ENCODE measurements around the gene TBX2. TPM values are rescaled to one million over a fixed set of nuclear protein-coding genes. Genes with fewer than 3 reads are reported as not detected.

The TBX2 gene
- total and polyA plus RNA-seq, 10 of the 15 experiments (the other 5 are each of a cell fraction or from before 2014, with no cell fraction given) = 0.13 TPM; not detected in 9

GRCh38 chr17:61416540-61417363 lies 17.1 kb downstream of the TBX2 start:
- ChIA-PET RAD21 (ENCODE audit: unreplicated experiment) (interaction anchor here (0.7 to 1.1 kb wide), 2 partner anchors 26 to 693 kb away, joined by 3 to 5 read pairs; no protein-coding TSS in a partner anchor), POLR2A (no interaction called here), SMC1A (ENCODE audit: uncharacterized antibody, unreplicated experiment) (interaction anchor here (1.4 kb wide), 1 partner anchor 12 kb away, joined by 3 read pairs; no protein-coding TSS in a partner anchor), CTCF (interaction anchor here (0.9 to 1.3 kb wide), 3 partner anchors 134 to 698 kb away, joined by 3 to 4 read pairs (median 3); no protein-coding TSS in a partner anchor)
- no peaks in the 10 kb centered on the region for H4K20me1 ChIP-seq (ENCODE audit: control insufficient read depth, insufficient read depth)
- FAIRE-seq (peak; percentile 72), ATAC-seq (peak; percentile 76), DNase-seq (ENCODE audit: low read depth, low spot score) (no peak)
- H3K79me2 ChIP-seq (ENCODE audit: control insufficient read depth, insufficient read depth, low read length) = no peaks in the 10 kb centered on the region
- in situ Hi-C loops (cut with MboI) (loop anchor here (5.0 to 10.0 kb wide), 2 partner anchors 421 to 688 kb away; no protein-coding TSS in a partner anchor), intact Hi-C loops (cut with micrococcal nuclease; ENCODE audit: unreplicated experiment) (loop anchor here (1.0 to 5.0 kb wide), 2 partner anchors 135 to 691 kb away; no protein-coding TSS in a partner anchor)
- H3K4me3 ChIP-seq = no peak overlapping the region
- H3K36me3 ChIP-seq (ENCODE audit: control insufficient read depth in 2 of 2, insufficient read depth in 2 of 2, low read length in 1 of 2) = no peaks in the 10 kb centered on the region
- WGBS (ENCODE audit: insufficient coverage, insufficient replicate concordance, low lambda C conversion rate, missing lambda C conversion rate) = 31% methylated on average over 40 of the region's 43 CpGs
- peaks cover 1% of the 10 kb centered on the region; the same call in 1 of the 3 replicates for H3K9me3 ChIP-seq (replicated peaks; ENCODE audit: control insufficient read depth, insufficient read depth, low read length)
- H3K27ac ChIP-seq (ENCODE audit: control insufficient read depth, insufficient read depth) = no peak overlapping the region
- no peak overlapping the region for H2AFZ ChIP-seq (ENCODE audit: control insufficient read depth, low read depth, low read length)
- no peak overlapping the region for H3K9ac ChIP-seq (ENCODE audit: control insufficient read depth, insufficient read depth, low read length)
- H3K4me2 ChIP-seq (ENCODE audit: control insufficient read depth, insufficient read depth) = no peak overlapping the region
- H3K4me1 ChIP-seq (ENCODE audit: control insufficient read depth, insufficient read depth, low read length) = peaks cover 2% of the 10 kb centered on the region; the same call in 1 of the 2 replicates
- H3K27me3 ChIP-seq (replicated peaks in 1 of 2; ENCODE audit: control insufficient read depth in 2 of 2, insufficient read depth in 2 of 2, low read length in 1 of 2) = peaks cover 4 to 8% of the 10 kb centered on the region in 2 experiments; a peak in 3 of 4 replicates
- no TSS peak for BruUV-seq (replicated peaks)
- no peak for TF ChIP-seq ZNF687 (IDR thresholded peaks at IDR 0.05)
- TF ChIP-seq SMC3 (IDR thresholded peaks at IDR 0.05; ENCODE audit: borderline replicate concordance, low read length) = peak; percentile 69
- TF ChIP-seq SREBF1 (IDR thresholded peaks at IDR 0.05; ENCODE audit: low read length) = no peak
- TF ChIP-seq, protein P1, sequence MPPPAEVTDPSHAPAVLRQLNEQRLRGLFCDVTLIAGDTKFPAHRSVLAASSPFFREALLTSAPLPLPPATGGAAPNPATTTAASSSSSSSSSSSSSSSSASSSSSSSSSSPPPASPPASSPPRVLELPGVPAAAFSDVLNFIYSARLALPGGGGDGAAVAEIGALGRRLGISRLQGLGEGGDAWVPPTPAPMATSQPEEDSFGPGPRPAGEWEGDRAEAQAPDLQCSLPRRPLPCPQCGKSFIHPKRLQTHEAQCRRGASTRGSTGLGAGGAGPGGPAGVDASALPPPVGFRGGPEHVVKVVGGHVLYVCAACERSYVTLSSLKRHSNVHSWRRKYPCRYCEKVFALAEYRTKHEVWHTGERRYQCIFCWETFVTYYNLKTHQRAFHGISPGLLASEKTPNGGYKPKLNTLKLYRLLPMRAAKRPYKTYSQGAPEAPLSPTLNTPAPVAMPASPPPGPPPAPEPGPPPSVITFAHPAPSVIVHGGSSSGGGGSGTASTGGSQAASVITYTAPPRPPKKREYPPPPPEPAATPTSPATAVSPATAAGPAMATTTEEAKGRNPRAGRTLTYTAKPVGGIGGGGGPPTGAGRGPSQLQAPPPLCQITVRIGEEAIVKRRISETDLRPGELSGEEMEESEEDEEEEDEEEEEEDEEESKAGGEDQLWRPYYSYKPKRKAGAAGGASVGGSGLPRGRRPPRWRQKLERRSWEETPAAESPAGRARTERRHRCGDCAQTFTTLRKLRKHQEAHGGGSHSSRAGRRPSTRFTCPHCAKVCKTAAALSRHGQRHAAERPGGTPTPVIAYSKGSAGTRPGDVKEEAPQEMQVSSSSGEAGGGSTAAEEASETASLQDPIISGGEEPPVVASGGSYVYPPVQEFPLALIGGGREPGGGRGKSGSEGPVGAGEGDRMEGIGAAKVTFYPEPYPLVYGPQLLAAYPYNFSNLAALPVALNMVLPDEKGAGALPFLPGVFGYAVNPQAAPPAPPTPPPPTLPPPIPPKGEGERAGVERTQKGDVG (CRISPR knock-in tag; IDR thresholded peaks at IDR 0.05) = no peak
- peak; percentile 69 for TF ChIP-seq RAD21 (IDR thresholded peaks at IDR 0.05; ENCODE audit: insufficient read depth, low read depth, low read length)
- TF ChIP-seq, protein P2, sequence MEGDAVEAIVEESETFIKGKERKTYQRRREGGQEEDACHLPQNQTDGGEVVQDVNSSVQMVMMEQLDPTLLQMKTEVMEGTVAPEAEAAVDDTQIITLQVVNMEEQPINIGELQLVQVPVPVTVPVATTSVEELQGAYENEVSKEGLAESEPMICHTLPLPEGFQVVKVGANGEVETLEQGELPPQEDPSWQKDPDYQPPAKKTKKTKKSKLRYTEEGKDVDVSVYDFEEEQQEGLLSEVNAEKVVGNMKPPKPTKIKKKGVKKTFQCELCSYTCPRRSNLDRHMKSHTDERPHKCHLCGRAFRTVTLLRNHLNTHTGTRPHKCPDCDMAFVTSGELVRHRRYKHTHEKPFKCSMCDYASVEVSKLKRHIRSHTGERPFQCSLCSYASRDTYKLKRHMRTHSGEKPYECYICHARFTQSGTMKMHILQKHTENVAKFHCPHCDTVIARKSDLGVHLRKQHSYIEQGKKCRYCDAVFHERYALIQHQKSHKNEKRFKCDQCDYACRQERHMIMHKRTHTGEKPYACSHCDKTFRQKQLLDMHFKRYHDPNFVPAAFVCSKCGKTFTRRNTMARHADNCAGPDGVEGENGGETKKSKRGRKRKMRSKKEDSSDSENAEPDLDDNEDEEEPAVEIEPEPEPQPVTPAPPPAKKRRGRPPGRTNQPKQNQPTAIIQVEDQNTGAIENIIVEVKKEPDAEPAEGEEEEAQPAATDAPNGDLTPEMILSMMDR (IDR thresholded peaks at IDR 0.05 in 2 of 3, conservative IDR thresholded peaks at IDR 0.05 in 1 of 3; ENCODE audit: control insufficient read depth in 2 of 3, extremely low read depth in 1 of 3, insufficient read depth in 1 of 3, low read depth in 3 of 3, low read length in 3 of 3) = peak; percentile 80 to 94 (median 90)
- TF ChIP-seq IKZF1 (conservative IDR thresholded peaks at IDR 0.05) = 0 out of 2 replicates have a peak, but pooled peaks have one; percentile 20
- peak; percentile 6; the same call in 1 of the 2 replicates for TF ChIP-seq RUNX3 (IDR thresholded peaks at IDR 0.05; ENCODE audit: low read length)
- peak; percentile 32; the same call in 1 of the 2 replicates for TF ChIP-seq YY1 (IDR thresholded peaks at IDR 0.05; ENCODE audit: low read depth, low read length)
- TF ChIP-seq NFXL1 (IDR thresholded peaks at IDR 0.05; ENCODE audit: borderline replicate concordance) = peak; percentile 69; the same call in 1 of the 2 replicates
- TF ChIP-seq ETV6 (conservative IDR thresholded peaks at IDR 0.05 in 1 of 2, IDR thresholded peaks at IDR 0.05 in 1 of 2; ENCODE audit: borderline replicate concordance in 1 of 2, low read depth in 1 of 2) = peak in 1 of 2 experiments; percentile 95; a peak in 2 of 4 replicates
